ENCODE results near the gene CYP2W1.

CYP2W1 gene

GRCh38 chr7:1016577-1017531 lies 33.9 kb downstream of the CYP2W1 start:
- no peak for DNase-seq

DNA sequence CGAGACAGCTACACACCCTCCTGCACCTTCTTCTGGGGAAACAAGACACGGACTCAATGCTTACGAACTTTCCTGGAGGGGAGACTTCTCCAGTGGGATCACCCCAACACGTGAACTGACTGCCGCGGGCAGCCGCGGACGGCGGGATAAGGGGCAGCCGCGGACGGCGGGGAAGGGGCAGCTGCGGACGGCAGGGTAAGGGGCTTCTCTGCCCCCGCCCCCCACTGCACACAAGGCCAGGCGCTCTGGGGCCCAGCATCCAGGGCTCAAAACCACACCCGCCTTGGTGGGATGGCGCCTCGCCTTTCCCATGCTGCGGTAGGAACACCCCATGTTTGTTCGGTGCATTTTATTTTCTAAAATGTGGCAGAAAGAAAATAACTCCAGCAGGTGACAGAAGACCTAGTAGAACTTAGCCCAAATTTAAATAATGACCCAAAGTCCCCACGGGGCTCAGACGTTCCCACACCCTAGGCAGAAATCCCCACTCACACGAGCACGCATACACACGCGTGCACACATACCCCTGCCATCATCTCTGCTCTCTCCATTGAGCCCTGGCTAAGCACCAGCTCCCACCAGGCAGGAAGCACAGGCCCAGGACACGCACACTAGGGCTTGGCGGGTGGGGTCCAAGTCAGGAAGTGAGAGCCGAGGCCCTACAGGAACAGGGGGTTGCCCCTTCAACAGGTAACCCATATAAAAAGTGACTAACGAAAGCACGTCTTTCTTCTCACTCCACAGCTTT lies 34.8 kb downstream of the CYP2W1 start:
- no peak for DNase-seq

DNA sequence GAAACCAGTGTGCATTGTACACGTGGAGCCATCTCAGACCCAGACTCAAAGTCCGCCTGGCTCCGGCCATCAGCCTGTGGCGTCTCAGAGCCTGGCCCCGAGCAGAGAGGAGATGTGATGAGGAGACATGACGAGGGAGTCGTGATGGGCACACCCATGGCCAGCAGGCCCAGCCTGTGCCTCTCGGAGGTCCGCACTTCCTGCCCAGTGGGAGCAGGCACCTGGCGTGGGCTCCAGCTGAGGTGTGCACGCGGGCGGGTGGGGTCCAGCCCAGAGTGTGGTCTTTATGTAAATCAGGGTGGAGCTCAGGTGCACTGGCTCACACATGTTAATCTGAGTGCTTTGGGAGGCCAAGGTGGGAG lies 35.3 kb downstream of the CYP2W1 start:
- no peak for DNase-seq

DNA sequence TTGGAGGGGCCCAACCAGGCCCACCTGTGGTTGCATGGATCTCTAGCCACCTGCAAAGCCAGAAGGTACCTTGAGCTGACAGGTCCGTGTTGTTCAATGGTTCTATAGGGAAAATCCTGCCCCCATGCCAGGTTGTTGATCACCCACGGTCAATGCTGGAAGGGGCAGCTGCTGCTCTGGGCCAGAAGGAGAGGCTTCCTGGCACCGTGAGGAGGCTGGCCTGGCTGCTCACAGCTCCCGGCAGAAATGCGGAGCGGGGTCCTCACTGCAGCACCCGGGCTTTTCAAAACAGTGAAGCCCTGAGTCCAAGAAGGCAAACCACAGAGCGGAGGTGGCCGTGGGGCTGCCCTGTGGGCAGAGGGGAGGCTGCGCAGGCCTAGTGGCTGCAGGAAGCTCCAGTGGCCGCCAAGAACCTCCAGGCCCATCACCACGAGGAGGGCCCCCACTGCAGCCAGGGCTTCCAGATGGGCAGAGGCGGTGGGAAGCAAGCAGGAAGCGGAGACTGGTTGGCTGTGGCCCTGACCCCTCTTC lies 36.3 kb downstream of the CYP2W1 start:
- DNase-seq: no peak

GRCh38 chr7:1019789-1020610 lies 37.0 kb downstream of the CYP2W1 start:
- DNase-seq: no peak

DNA sequence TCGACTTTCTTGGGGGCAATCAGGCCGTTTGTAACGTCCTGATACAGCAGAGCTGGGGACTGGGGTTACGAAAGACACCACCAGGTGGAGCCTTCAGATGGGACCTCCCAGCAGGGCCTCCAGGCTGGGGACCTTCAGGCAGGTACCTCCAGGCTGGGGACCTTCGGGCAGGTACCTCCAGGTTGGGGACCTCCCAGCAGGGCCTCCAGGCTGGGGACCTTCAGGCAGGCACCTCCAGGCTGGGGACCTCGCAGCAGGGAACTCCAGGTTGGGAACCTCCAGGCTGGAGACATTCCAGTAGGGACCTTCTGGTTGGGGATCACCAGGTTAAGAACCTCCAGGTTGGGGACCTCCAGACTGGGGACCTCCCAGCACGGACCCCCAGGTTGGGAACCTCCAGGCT lies 37.9 kb downstream of the CYP2W1 start:
- DNase-seq: no peak

DNA sequence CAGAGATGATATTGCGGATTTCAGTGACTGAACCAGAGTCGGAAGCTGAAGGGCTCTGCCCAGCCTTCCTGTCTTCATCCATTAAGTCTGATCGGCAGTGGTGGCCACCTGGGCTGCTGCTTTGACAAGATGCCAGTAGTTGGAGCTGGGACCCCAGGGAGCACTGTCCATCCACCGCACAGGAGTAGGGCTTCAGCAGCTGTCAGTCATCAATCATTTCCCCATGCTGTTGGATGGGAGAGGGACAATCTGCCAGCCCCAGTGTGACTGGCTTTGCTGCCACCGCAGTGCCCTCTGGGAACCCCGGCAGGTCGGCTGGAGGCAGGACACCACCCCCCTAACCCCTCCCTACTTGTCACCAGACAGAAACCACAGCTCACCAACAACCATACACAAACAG lies 38.4 kb downstream of the CYP2W1 start:
- no peak for DNase-seq

DNA sequence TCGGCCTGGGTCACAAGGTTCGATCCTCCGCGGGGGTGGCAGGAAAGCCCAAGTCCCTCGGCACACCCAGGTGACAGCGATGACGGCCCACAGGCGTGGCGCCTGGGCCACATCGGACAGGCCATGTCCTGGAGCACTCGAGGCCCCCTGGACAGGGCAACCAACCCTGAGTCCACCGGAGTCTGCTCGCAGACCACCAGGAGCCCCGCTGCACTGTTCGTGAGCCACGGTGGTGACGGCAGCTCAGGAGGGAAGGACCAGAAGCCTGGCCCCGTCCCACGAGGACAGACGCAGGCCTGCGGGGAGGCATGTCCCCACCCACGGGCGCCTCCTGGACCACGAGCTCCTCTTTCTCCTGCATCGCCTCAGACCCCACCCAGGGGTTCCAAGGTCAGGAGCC lies 39.0 kb downstream of the CYP2W1 start:
- DNase-seq: no peak

GRCh38 chr7:1022356-1022755 lies 39.4 kb downstream of the CYP2W1 start:
- no peak for DNase-seq

DNA sequence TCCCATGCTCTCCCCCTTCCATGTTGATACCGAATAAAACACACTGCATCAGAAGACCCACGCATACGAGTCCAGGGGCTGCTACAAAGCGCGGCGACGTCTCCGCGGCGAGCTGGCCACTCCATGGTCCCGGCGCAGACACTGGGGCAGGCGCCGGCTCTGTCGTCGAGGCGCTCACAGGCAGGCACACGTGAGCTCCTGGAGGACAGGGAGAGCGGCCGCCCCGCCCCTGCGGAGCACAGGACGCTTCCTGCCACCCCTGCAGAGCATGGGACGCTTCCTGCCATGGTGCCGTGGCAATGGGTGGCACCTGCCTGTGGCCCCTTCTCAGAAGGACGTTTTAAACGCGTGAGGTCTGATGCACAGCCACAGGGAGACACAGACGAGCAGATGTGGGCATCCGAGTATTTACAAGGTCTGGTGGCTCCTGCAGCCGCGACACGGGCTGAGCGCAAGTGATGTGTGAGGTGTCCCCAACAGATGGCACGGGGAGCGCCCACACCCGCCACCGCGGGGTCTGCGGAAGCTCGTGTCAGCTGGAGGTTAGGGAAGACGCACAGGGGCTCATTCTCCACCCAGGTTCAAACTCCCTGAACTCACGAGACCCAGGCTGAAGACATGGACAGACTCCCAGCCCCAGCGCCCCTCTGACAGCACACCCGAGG lies 40.0 kb downstream of the CYP2W1 start:
- no peak for DNase-seq

GRCh38 chr7:1024331-1024841 lies 41.4 kb downstream of the CYP2W1 start:
- DNase-seq: no peak

DNA sequence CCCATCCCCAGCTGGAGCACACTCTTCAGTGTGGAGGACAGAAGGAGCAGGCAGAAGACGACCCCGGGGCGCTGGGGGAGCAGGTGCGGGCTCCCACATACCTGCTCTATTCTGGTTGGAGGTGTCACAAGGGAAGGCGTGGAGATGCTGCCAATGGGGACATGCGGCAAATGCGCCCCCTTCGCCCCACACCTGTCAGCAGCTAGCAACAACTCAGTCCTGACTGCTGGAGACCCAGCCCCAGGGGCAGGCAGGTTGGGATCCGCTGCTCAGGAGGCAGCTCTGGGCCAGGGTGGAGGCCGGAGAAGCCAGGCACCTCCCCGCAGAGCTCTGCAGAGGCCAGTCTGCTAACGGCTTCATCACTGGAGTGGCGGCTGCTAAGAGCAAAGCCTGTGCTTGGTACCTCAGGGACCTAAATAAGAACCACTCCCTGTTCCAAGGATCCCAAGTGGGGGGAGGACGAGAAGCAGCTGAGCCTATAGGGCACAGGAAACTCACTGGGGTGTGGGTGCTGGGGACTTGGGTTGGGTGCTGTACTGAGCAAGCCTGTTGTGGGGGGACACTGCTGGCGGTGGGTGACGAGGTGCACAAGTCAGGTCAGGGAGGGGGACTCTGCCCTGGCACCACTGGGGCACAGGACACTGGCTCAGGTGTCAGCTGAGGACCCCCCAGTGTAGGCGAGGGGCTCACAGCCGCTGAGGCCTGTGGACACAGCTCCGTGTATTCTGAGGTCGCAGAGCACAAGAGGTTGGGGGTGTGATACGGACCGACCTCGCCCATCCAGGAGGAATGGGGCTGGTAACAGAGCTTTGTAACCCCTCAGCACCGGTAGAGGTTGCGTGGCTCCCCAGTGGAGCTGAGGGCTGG lies 42.1 kb downstream of the CYP2W1 start:
- DNase-seq: no peak

DNA sequence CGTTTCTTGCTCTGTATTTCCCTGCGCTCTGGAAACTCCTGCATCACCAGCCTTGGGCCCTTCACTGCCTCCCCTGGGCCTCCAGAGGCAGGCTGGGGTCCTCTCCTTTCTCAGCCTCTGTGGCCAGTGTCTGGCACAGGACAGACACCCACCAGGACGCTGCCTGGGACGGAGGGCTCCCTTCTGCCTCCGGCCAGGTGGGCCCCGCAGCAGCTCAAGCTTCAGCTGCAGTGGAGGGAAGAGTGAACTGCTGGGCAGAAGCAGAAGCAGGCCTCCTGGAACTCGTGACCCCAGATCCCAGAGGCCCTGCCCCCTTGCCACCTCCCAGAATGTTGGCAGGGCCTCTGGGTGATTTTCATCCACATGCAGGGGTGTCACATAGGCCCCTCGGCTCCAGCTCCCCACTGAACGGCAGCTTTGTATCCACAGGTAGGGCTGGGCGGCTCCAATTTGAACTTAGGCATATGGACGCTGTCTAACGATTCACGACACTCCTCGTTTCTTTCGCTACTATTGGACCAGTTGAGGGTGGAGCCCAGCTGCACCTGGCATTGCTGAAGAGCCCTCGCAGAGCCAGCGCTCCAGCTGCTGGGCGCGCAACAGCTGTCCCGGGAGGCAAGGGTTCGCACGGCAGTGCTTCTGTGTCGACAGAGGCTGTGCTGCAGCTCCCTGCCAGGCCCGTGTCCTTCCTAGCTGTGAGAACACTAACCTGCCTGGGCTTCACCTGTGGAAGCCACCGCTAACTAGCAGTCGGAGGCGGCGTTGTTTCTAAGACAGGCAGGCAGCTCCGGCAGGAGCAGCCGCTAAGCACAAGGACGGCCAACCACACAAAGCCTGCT lies 43.0 kb downstream of the CYP2W1 start:
- no peak for DNase-seq

GRCh38 chr7:1026721-1027161 lies 43.8 kb downstream of the CYP2W1 start:
- no peak for DNase-seq

DNA sequence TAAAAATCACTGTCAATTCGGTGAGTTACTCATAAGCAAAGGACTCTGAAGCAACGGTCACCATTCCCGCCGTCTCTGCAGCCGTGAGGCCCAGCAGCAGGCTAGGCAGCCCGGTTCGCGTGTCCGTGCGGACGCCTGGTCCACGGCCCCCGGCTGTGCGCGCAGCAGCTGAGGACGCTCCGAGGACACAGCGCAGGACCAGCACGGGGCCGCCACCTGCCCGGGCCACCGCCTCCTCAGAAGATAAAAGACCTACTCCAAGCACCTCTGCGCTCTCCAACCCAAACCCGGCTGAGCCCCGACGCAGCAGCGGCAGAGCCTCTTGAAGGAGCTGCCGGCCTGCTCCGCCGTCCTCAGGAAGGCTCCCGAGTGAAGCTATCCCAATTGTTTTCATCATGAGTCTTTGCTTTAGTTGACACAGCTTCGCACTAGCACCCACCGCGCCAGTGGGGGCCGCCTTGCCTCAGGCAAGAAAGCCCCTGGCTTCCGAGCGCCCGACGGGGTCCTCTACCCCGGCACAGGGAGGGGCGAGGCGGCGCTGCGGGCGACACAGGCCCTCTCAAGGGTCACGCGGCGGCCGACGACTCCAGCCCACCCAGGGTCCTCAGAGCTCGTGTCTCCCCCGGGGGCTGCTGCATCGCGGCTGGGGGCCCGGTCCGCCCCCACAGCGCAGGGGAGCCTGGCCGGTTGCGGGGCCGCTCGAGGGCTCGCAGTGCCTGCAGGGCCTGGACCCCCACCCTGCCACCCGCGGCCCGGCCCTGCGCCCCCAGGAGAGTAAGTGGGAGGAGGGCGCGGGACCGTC lies 44.5 kb downstream of the CYP2W1 start:
- no peak for DNase-seq

DNA sequence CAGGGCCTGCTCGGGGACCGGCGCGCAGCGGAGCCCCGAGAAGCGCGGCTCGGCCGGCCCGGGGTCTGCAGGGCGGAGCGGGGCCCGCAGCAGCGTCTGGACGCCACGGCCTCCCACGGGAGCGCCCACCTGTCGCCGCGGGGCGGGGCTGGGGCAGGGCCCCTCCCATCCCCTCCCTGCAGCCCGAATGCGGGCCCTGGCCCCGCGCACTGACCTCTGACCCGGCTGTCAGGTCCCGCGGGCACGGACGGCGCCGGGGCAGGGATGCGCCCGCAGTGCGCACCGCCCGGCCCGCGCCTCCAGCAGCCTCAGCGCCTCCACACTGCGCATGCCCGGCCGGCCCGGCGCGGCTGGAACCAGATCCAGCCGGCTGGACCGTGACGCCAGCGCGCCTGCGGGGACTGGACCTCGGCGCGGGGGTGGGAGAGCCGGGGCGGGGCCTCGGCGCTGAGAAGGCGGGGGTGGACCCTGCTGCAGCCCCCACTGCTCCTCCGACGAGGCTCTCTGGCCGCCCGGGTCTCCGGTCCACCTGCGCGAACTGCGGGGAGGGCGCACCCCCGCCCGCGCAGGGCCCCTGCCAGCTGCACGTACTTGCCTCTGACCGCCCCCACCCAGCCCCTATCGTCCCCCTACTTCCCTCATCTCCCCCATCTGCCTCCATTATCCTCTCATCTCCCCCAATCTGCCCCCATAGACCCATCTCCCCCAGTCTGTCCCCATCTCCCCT lies 45.2 kb downstream of the CYP2W1 start:
- DNase-seq: peak; percentile 92

DNA sequence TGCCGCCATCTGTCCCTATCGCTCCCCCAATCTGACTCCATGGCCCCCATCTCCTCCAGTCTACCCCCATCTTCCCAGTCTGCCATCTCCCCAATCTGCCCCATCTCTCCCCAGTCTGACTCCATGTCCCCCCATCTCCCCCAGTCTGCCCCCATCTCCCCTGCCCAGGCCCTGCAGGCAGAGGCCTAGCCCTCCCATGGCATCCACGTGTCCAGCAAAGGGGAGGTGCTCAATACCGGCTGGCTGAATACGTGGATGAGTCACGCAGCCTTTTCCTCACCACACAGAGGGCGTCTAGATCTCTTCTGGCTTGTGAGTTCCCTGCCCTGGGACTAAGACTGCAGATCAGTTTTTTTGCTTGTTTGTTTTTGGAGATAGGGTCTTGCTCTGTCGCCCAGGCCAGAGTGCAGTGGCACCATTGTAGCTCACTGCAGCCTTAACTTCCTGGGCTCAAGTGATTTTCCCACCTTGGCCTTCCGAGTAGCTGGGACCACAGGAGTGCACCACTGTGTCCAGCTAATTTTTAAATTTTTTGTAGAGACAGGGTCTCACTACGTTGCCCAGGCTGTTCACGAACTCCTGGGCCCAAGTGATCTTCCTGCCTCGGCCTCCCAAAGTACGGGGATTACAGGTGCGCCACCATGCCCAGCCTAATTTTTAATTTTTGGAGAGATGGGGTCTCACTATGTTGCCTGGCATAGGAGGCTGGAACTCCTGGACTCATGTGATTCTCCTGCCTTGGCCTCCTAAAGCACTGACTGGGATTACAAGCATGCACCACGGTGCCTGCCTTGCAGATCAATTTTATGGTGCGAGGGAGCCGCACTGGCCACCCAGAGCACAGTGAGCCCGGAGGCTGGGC lies 46.0 kb downstream of the CYP2W1 start:
- DNase-seq: peak; percentile 68
